Cardiac muscle cell (in vitro differentiated cells and primary cell): Measurements from ENCODE around the gene INTS7. TPM values are rescaled to one million over a fixed set of nuclear protein-coding genes. Genes with fewer than 3 reads are reported as not detected.
A peak's percentile ranks its signal among the peaks of the same experiment; 100 is the strongest.

Experiments used
- DNase-seq, 2 donors: peaks; one replicate each; pipeline versions ENCODE4 v3.0.0 to v3.0.0-alpha.2; 2010 to 2017; ENCODE audit warnings: low read depth in 1 of 2, low spot score in 1 of 2
- H3K27ac ChIP-seq: fragments of 200-600 bp; sonication (generic); 2 replicates; pipeline ENCODE4 v1.5.1; 2016
- H3K27me3 ChIP-seq: fragments of 200-600 bp; sonication (generic); 2 replicates; pipeline ENCODE4 v1.6.0; 2016; ENCODE audit warnings: control low read depth
- H3K36me3 ChIP-seq: fragments of 200-600 bp; sonication (generic); 2 replicates; pipeline ENCODE4 v1.5.1; 2016; ENCODE audit warnings: control low read depth
- H3K4me1 ChIP-seq: fragments of 200-600 bp; sonication (generic); 2 replicates; pipeline ENCODE4 v1.8.1; 2017; ENCODE audit warnings: low read depth, mild to moderate bottlenecking, mixed run types
- H3K4me3 ChIP-seq: fragments of 200-600 bp; sonication (generic); 2 replicates; pipeline ENCODE4 v1.5.1; 2016; ENCODE audit warnings: mild to moderate bottlenecking
- H3K9me3 ChIP-seq: fragments of 200-600 bp; sonication (generic); 2 replicates; pipeline ENCODE4 v1.5.1; 2017; ENCODE audit warnings: low read depth, mild to moderate bottlenecking, control low read depth
- polyA plus RNA-seq: library from polyadenylated mRNA; unstranded; fragments of >200 nt; fragmentation: Nextera tagmentation; extraction: Ambion mirVana; gene quantifications from 2 replicates; pipeline ENCODE4 v1.2.1, GENCODE V29; 2016
- total RNA-seq: library from RNA; depleted of rRNA; stranded (reverse); fragments of >200 nt; gene quantifications from 2 replicates; pipeline ENCODE4 v1.2.3, GENCODE V29; 2016
- TF ChIP-seq, protein P1 (sequence below): IDR thresholded peaks from 2 replicates; pipeline ENCODE4 v1.5.1; 2012; ENCODE audit warnings: low read depth, mild to moderate bottlenecking, low read length

The INTS7 gene
- total and polyA plus RNA-seq, 2 experiments from 2014 or later = 5.6 to 11.3 TPM

GRCh38 chr1:212067787-212068186 lies 32.4 kb upstream of the INTS7 start:
- no peaks in the 10 kb centered on the region for H3K36me3 ChIP-seq
- no peak overlapping the region for H3K4me3 ChIP-seq
- H3K27ac ChIP-seq = no peak overlapping the region
- DNase-seq = no peak
- H3K9me3 ChIP-seq = no peaks in the 10 kb centered on the region
- H3K4me1 ChIP-seq = no peaks in the 10 kb centered on the region
- TF ChIP-seq, protein P1, sequence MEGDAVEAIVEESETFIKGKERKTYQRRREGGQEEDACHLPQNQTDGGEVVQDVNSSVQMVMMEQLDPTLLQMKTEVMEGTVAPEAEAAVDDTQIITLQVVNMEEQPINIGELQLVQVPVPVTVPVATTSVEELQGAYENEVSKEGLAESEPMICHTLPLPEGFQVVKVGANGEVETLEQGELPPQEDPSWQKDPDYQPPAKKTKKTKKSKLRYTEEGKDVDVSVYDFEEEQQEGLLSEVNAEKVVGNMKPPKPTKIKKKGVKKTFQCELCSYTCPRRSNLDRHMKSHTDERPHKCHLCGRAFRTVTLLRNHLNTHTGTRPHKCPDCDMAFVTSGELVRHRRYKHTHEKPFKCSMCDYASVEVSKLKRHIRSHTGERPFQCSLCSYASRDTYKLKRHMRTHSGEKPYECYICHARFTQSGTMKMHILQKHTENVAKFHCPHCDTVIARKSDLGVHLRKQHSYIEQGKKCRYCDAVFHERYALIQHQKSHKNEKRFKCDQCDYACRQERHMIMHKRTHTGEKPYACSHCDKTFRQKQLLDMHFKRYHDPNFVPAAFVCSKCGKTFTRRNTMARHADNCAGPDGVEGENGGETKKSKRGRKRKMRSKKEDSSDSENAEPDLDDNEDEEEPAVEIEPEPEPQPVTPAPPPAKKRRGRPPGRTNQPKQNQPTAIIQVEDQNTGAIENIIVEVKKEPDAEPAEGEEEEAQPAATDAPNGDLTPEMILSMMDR = no peak
- no peaks in the 10 kb centered on the region for H3K27me3 ChIP-seq

- Histone ChIP-seq H3K36me3 (no peaks in the 10 kb centered on the region), H3K9me3 (no peaks in the 10 kb centered on the region), H3K4me3 (no peak overlapping the region), H3K27me3 (no peaks in the 10 kb centered on the region), H3K27ac (no peak overlapping the region), H3K4me1 (no peaks in the 10 kb centered on the region)
- peak; percentile 56 to 62 for DNase-seq
- TF ChIP-seq, protein P1 = peak; percentile 58
These were observed 27.6 kb upstream of the INTS7 start for GRCh38 chr1:212062832-212063438.

DNA sequence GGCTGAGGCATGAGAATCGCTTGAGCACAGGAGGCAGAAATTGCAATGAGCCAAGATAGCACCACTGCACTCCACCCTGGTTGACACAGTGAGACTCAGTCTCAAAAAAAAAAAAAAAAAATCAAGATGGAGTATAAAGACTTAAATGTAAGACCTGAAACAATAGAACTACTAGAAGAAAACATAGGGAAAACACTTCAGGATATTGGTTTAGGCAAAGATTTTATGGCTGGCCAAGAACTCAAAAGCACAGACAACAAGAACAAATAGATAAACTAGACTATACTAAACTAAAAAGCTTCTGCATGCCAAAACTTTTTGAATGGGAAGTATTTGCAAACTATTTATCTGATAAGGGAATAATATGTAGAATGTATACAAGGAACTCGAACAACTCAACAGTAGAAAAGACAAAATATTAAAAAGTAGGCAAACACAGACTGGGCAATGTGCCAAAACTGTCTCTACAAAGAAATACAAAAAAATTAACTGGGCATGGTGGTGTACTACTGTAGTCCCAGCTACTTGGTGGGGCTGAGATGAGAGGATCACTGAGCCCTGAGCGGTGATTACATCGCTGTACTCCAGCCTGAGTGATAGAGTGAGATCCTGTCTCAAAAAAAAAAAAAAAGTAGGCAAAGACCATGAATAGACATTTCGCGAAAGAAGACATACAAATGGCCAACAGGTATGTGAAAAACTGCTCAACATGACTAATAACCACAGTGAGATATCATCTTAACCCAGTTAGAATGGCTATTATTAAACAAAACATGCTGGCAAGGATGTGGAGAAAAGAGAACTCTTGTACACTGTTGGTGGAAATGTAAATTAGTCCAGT lies 25.5 kb upstream of the INTS7 start:
- H3K9me3 ChIP-seq = no peaks in the 10 kb centered on the region
- H3K27ac ChIP-seq = no peak overlapping the region
- H3K36me3 ChIP-seq = no peaks in the 10 kb centered on the region
- DNase-seq = no peak
- no peak overlapping the region for H3K4me3 ChIP-seq
- TF ChIP-seq, protein P1 = no peak
- no peaks in the 10 kb centered on the region for H3K27me3 ChIP-seq
- no peaks in the 10 kb centered on the region for H3K4me1 ChIP-seq

DNA sequence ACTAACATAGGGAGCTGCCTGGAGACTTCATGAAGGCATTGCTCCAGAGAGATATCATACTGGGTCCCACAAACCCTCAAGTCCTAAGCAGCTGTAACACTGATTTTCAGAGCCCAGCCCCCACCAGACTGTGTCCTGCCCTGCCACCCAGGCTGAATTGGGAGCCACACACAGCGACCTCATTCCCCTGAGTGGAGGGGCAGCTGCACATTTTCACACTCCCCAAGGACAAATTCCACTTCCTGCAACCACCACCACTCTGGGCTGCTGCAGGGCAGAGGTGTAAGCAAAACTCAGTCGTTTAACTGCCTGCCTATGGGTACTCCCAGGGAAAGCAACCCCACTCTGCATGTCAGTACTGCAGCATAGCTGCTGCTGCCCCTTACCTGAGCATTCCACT lies 20.0 kb upstream of the INTS7 start:
- H3K4me1 ChIP-seq = no peaks in the 10 kb centered on the region
- DNase-seq = no peak
- H3K36me3 ChIP-seq = no peaks in the 10 kb centered on the region
- no peak overlapping the region for H3K27ac ChIP-seq
- TF ChIP-seq, protein P1 = no peak
- H3K4me3 ChIP-seq = no peak overlapping the region
- H3K9me3 ChIP-seq = no peaks in the 10 kb centered on the region
- no peaks in the 10 kb centered on the region for H3K27me3 ChIP-seq

GRCh38 chr1:212053993-212054392 lies 18.6 kb upstream of the INTS7 start:
- Histone ChIP-seq H3K27ac (no peak overlapping the region), H3K27me3 (no peaks in the 10 kb centered on the region), H3K4me3 (no peak overlapping the region), H3K9me3 (no peaks in the 10 kb centered on the region), H3K4me1 (no peaks in the 10 kb centered on the region), H3K36me3 (no peaks in the 10 kb centered on the region)
- DNase-seq = no peak
- TF ChIP-seq, protein P1 = no peak
